ENCODE data around the gene CTBS. TPM values are rescaled to one million over a fixed set of nuclear protein-coding genes. Genes with fewer than 3 reads are reported as not detected.

Gene CTBS
- total and polyA plus RNA-seq, 2 of the 8 experiments (the other 6 are each of a cell fraction or from before 2014, with no cell fraction given) = 3.3 to 4.1 TPM

- TF ChIP-seq SRF (IDR thresholded peaks at IDR 0.05; ENCODE audit: low read depth, low read length) (no peak), HDAC2 (IDR thresholded peaks at IDR 0.05; ENCODE audit: borderline replicate concordance in 1 of 2, low read depth in 2 of 2, low read length in 2 of 2) (no peak), HDAC6 (IDR thresholded peaks at IDR 0.05; ENCODE audit: low read depth, low read length) (no peak), RAD21 (IDR thresholded peaks at IDR 0.05 in 1 of 2, conservative IDR thresholded peaks at IDR 0.05 in 1 of 2; ENCODE audit: low read depth in 2 of 2, low read length in 2 of 2) (no peak)
Observed at GRCh38 chr1:84571150-84571535, 3.1 kb downstream of the CTBS start (continued).

Measured in H1 (cell line).